ENCODE measurements around the gene CD164L2. TPM values are rescaled to one million over a fixed set of nuclear protein-coding genes. Genes with fewer than 3 reads are reported as not detected.

The CD164L2 gene
- total and polyA plus RNA-seq, 4 experiments from 2014 or later = 0.22 TPM; not detected in 3

Other genes with a start within 250 kb of the CD164L2 start
- 10 to 100 TPM; 11.4 to 13.2 TPM for gene SLC9A1, start 228.2 kb downstream of the CD164L2 start, total RNA-seq
- 10 to 100 TPM in 1 of 2 donors, 1 to 10 TPM in 1; 2.1 to 15.0 TPM for gene SLC9A1, start 228.2 kb downstream of the CD164L2 start, polyA plus RNA-seq
- gene WDTC1, start 148.7 kb downstream of the CD164L2 start, total RNA-seq = 10 to 100 TPM; 53.3 to 54.5 TPM
- 1 to 10 TPM; 1.1 to 6.6 TPM for gene WDTC1, start 148.7 kb downstream of the CD164L2 start, polyA plus RNA-seq
- gene TMEM222, start 61.2 kb downstream of the CD164L2 start, total RNA-seq = 10 to 100 TPM; 44.4 to 45.4 TPM
- gene TMEM222, start 61.2 kb downstream of the CD164L2 start, polyA plus RNA-seq = 10 to 100 TPM; 55.4 to 80.9 TPM
- 100 to 1,000 TPM; 146 to 158 TPM for gene SYTL1, start 41.3 kb downstream of the CD164L2 start, total RNA-seq
- 100 to 1,000 TPM in 1 of 2 donors, 10 to 100 TPM in 1; 99.7 to 141 TPM for gene SYTL1, start 41.3 kb downstream of the CD164L2 start, polyA plus RNA-seq
- 10 to 100 TPM in 1 of 2 experiments, 1 to 10 TPM in 1; 8.8 to 11.7 TPM for gene MAP3K6, start 16.4 kb downstream of the CD164L2 start, total RNA-seq
- 1 to 10 TPM; 4.5 to 8.1 TPM for gene MAP3K6, start 16.4 kb downstream of the CD164L2 start, polyA plus RNA-seq
- not detected for gene FCN3, start 8.5 kb downstream of the CD164L2 start, total RNA-seq
- gene FCN3, start 8.5 kb downstream of the CD164L2 start, polyA plus RNA-seq = not detected
- not detected for gene GPR3, start 9.3 kb upstream of the CD164L2 start, total RNA-seq
- gene GPR3, start 9.3 kb upstream of the CD164L2 start, polyA plus RNA-seq = not detected
- 100 to 1,000 TPM; 163 to 164 TPM for gene WASF2, start 106.8 kb upstream of the CD164L2 start, total RNA-seq
- gene WASF2, start 106.8 kb upstream of the CD164L2 start, polyA plus RNA-seq = 10 to 100 TPM; 31.6 to 81.1 TPM
- 10 to 100 TPM; 18.4 to 19.2 TPM for gene AHDC1, start 220.8 kb upstream of the CD164L2 start, total RNA-seq
- gene AHDC1, start 220.8 kb upstream of the CD164L2 start, polyA plus RNA-seq = 1 to 10 TPM in 1 of 2 donors, under 1 TPM in 1; 0.02 to 1.7 TPM